ENCODE measurements around the gene SLC44A5. TPM values are rescaled to one million over a fixed set of nuclear protein-coding genes. Genes with fewer than 3 reads are reported as not detected.

The SLC44A5 gene
- total RNA-seq, 1 experiment from 2014 or later, result 2.4 TPM

DNA sequence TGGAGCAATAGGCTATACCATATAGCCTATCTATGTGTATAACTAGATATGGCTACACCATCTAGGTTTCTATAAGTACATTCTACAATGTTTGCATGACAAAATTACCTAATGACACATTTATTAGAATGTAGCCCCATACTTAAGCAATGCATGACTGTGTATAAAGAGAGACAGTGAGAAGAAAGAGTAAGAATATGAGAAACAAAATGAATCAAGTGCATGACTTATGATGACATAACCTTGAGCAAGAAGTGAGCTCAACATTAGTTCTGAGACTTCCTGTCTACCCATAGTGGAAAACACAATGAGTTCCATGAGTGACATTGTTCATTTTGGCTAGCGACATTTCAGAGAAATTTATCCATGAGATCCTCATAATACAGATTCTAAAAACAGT lies 10.1 kb downstream of the SLC44A5 start:
- no CpG with 5 or more reads among the region's 1 CpG for WGBS (ENCODE audit: extremely low coverage, insufficient read length, low lambda C conversion rate)
- H4K91ac ChIP-seq (ENCODE audit: insufficient read length, low read depth, low read length), result no peak overlapping the region
- H2BK5ac ChIP-seq (ENCODE audit: insufficient read length, low read length), result no peak overlapping the region

More for the DNA sequence above, 10.1 kb downstream of the SLC44A5 start:
- Mint-ChIP-seq H3K27me3 (ENCODE audit: low read depth) (no peaks in the 10 kb centered on the region), H3K27ac (no peak overlapping the region), H3K4me1 (no peaks in the 10 kb centered on the region; a peak in 1 of 4 replicates), H3K4me3 (no peak overlapping the region), H3K36me3 (ENCODE audit: insufficient read depth in 1 of 3, low read depth in 3 of 3) (no peaks in the 10 kb centered on the region; a peak in 1 of 7 replicates), H3K9me3 (no peaks in the 10 kb centered on the region)
- Histone ChIP-seq H3K4ac (ENCODE audit: low read depth, low read length) (no peak overlapping the region), H3K23ac (ENCODE audit: insufficient read length, low read depth, low read length) (no peak overlapping the region), H3K4me1 (ENCODE audit: insufficient read depth, low read length) (no peaks in the 10 kb centered on the region), H2BK120ac (ENCODE audit: low read depth, low read length, poor library complexity, severe bottlenecking) (no peak overlapping the region), H4K20me1 (ENCODE audit: control insufficient read depth, insufficient read depth, insufficient read length) (no peaks in the 10 kb centered on the region), H2BK12ac (ENCODE audit: insufficient read length, low read depth, low read length) (no peak overlapping the region), H3K79me2 (ENCODE audit: insufficient read depth, low read length) (no peaks in the 10 kb centered on the region), H3K23me2 (ENCODE audit: insufficient read length, low read depth, low read length, poor library complexity, severe bottlenecking) (no peaks in the 10 kb centered on the region), H3K9ac (ENCODE audit: extremely low read depth, insufficient read length, low read length) (no peak overlapping the region), H3K27me3 (ENCODE audit: insufficient read depth, low read length) (no peaks in the 10 kb centered on the region), H3K4me2 (ENCODE audit: insufficient read depth, insufficient read length, low read length) (no peak overlapping the region), H3K14ac (ENCODE audit: insufficient read depth, low read length) (no peak overlapping the region), H3T11ph (ENCODE audit: low read length) (no peak overlapping the region), H4K8ac (replicated peaks; ENCODE audit: insufficient read length, low read depth, low read length) (no peak overlapping the region), H2BK20ac (ENCODE audit: low read depth, low read length, poor library complexity, severe bottlenecking) (no peak overlapping the region), H3K27ac (ENCODE audit: insufficient read length, low read depth, low read length) (no peak overlapping the region), H3K9me3 (ENCODE audit: control insufficient read depth, low read depth, low read length) (no peaks in the 10 kb centered on the region), H2AK5ac (ENCODE audit: insufficient read length, low read length) (no peak overlapping the region), H3K18ac (ENCODE audit: insufficient read length, low read depth, low read length) (no peak overlapping the region), H3K56ac (ENCODE audit: insufficient read length, low read depth, low read length) (no peak overlapping the region), H3K79me1 (ENCODE audit: insufficient read depth, low read depth, low read length, poor library complexity, severe bottlenecking) (no peaks in the 10 kb centered on the region), H2BK15ac (ENCODE audit: low read depth, low read length) (no peak overlapping the region), H4K5ac (ENCODE audit: insufficient read length, low read depth, low read length) (no peak overlapping the region), H2AFZ (ENCODE audit: low read length) (no peak overlapping the region)
- no peak for TF ChIP-seq CTCF (conservative IDR thresholded peaks at IDR 0.05)
- no peak for DNase-seq
